K562 (cell line): ENCODE results near the gene VASH2. TPM values are rescaled to one million over a fixed set of nuclear protein-coding genes. Genes with fewer than 3 reads are reported as not detected.
A peak's percentile ranks its signal among the peaks of the same experiment; 100 is the strongest.
"Not testable (repeated sequence)": the region's sequence is repeated elsewhere in the genome, so short reads cannot be mapped to it uniquely, and the experiment has no call there.

ENCODE experiments used
- ATAC-seq: fragments of 200-7000 bp; cut with Tn5 transposase; 3 replicates; pipeline ENCODE4 v1.9.1; 2020; ENCODE audit warnings: moderate library complexity
- BruUV-seq: library from RNA; stranded (reverse); fragments of 400-500 nt; replicated peaks from 2 replicates; lab custom pipeline; 2021; lab: Mats Ljungman, UMichigan
- CTCF ChIA-PET: fragments of 300-600 bp; formaldehyde crosslinking; extraction: SDS; loops from one replicate; lab custom pipeline; 2021; ENCODE audit warnings: low intra/inter-chr PET ratio; lab: Yijun Ruan, JAX
- POLR2A ChIA-PET: fragments of 300-600, 350-650 bp; sonication (Branson Sonifier 250); formaldehyde crosslinking; extraction: SDS; loops from one replicate; lab custom pipeline; 2021; ENCODE audit warnings: antibody characterized with exemption, inconsistent platforms; lab: Yijun Ruan, JAX
- DNase-seq, 4 experiments: peaks; one replicate each; pipeline versions ENCODE4 v3.0.0 to v3.0.0-alpha.2; 2011 to 2018; ENCODE audit warnings: low spot score in 3 of 4, mixed read lengths in 3 of 4; ENCODE audit errors: extremely low read depth in 1 of 4
- FAIRE-seq: peaks from 2 replicates; lab custom pipeline; 2011; peaks lifted over from hg19 to GRCh38; lab: Jason Lieb, UNC
- H2AFZ ChIP-seq: 2 replicates; pipeline ENCODE4 v1.6.0; 2011; ENCODE audit warnings: low read depth, low read length, control low read depth, inconsistent platforms
- H3K27ac ChIP-seq: fragments of 200-600 bp; 3 replicates; pipeline ENCODE4 v1.8.0; 2011; ENCODE audit warnings: low read depth, mild to moderate bottlenecking, control low read depth, inconsistent platforms, low read length, moderate library complexity, mixed read lengths; ENCODE audit errors: extremely low read depth
- H3K27me3 ChIP-seq, 2 experiments: fragments of 300-600 bp in 1 of 2; 2 replicates in 1 of 2; 3 replicates in 1 of 2; pipeline versions ENCODE4 v1.6.0 to v1.8.0; 2011; ENCODE audit warnings: inconsistent platforms in 2 of 2, low read length in 2 of 2, mild to moderate bottlenecking in 1 of 2, mixed read lengths in 1 of 2, moderate library complexity in 1 of 2; ENCODE audit not compliant: control insufficient read depth in 2 of 2, insufficient read depth in 2 of 2
- H3K36me3 ChIP-seq: fragments of 300-600 bp; 3 replicates; pipeline ENCODE4 v1.8.0; 2011; ENCODE audit warnings: mild to moderate bottlenecking, low read length, inconsistent platforms; ENCODE audit not compliant: control insufficient read depth, insufficient read depth
- H3K4me1 ChIP-seq, 2 experiments: fragments of 200-600 bp in 1 of 2; replicated peaks in 1 of 2; 2 replicates in 1 of 2; 3 replicates in 1 of 2; pipeline versions ENCODE4 v1.5.1 to v1.8.0; 2011; ENCODE audit warnings: inconsistent platforms in 2 of 2, low read length in 2 of 2, mild to moderate bottlenecking in 1 of 2, mixed read lengths in 1 of 2, moderate library complexity in 1 of 2; ENCODE audit not compliant: control insufficient read depth in 2 of 2, insufficient read depth in 2 of 2
- H3K4me2 ChIP-seq: 2 replicates; pipeline ENCODE4 v1.6.1; 2011; ENCODE audit warnings: low read length, control low read depth, inconsistent platforms, mixed read lengths; ENCODE audit not compliant: insufficient read depth
- H3K4me3 ChIP-seq: fragments of 200-600 bp; sonication (generic), shearing (Covaris generic); 2 replicates; pipeline ENCODE4 v1.5.1; 2016; ENCODE audit warnings: control low read depth, inconsistent platforms
- H3K79me2 ChIP-seq: fragments of 200-600 bp; 3 replicates; pipeline ENCODE4 v1.8.0; 2011; ENCODE audit warnings: low read length, inconsistent platforms; ENCODE audit not compliant: control insufficient read depth, insufficient read depth
- H3K9ac ChIP-seq, 2 experiments: 2 replicates each; pipeline versions ENCODE4 v1.6.0 to v1.6.1; 2011; ENCODE audit warnings: low read depth in 2 of 2, low read length in 2 of 2, control low read depth in 1 of 2, inconsistent platforms in 1 of 2, mild to moderate bottlenecking in 1 of 2, mixed read lengths in 1 of 2; ENCODE audit not compliant: insufficient read depth in 1 of 2
- H3K9me1 ChIP-seq: one replicate; pipeline ENCODE4 v1.6.0; 2011; ENCODE audit warnings: inconsistent platforms, mild to moderate bottlenecking, low read length, moderate library complexity; ENCODE audit not compliant: control insufficient read depth, insufficient read depth
- H3K9me3 ChIP-seq: replicated peaks from 2 replicates; pipeline ENCODE4 v1.5.1; 2011; ENCODE audit warnings: low read depth, low read length, inconsistent platforms; ENCODE audit not compliant: control insufficient read depth, insufficient read depth
- H4K20me1 ChIP-seq: replicated peaks from 2 replicates; pipeline ENCODE4 v1.6.1; 2011; ENCODE audit warnings: low read length, inconsistent platforms, mixed read lengths; ENCODE audit not compliant: control insufficient read depth, insufficient read depth
- ATF1 ChIP-seq, 2 experiments: fragments of 450-650 bp in 1 of 2; IDR thresholded peaks; 2 replicates each; pipeline ENCODE4 v1.6.1; 2016; ENCODE audit warnings: missing compliant biosample characterization in 1 of 2, missing genetic modification characterization in 1 of 2
- ATF4 ChIP-seq: fragments of 450-650 bp; formaldehyde crosslinking; IDR thresholded peaks from 2 replicates; pipeline ENCODE4 v1.4.0; 2022; ENCODE audit warnings: mild to moderate bottlenecking, moderate library complexity
- KDM2B ChIP-seq: fragments of 250-450 bp; sonication (Bioruptor Pico); IDR thresholded peaks from 2 replicates; pipeline ENCODE4 v1.8.0; 2021; ENCODE audit warnings: mild to moderate bottlenecking, moderate library complexity
- PKNOX1 ChIP-seq: fragments of 450-650 bp; IDR thresholded peaks from 2 replicates; pipeline ENCODE4 v1.6.1; 2016
- PTRF ChIP-seq: fragments of 450-650 bp; IDR thresholded peaks from 2 replicates; pipeline ENCODE4 v1.6.1; 2016; ENCODE audit warnings: mild to moderate bottlenecking, missing genetic modification characterization, missing compliant biosample characterization
- SAP30 ChIP-seq: fragments of 200-600 bp; sonication (generic); IDR thresholded peaks from 2 replicates; pipeline ENCODE4 v1.6.1; 2012; ENCODE audit warnings: borderline replicate concordance, low read depth, mild to moderate bottlenecking, moderate library complexity, low read length, control low read depth, inconsistent platforms; ENCODE audit not compliant: insufficient read depth, poor library complexity, severe bottlenecking
- TRIM24 ChIP-seq, 2 experiments: fragments of 450-650 bp; IDR thresholded peaks; 2 replicates each; pipeline ENCODE4 v1.6.1; 2016
- WGBS: fragments of 100-300 bp; shearing (Covaris generic); methylation state at CpG from one replicate; pipeline ENCODE4 v1.1.6; 2016; ENCODE audit warnings: low coverage, mixed read lengths; ENCODE audit not compliant: insufficient coverage; ENCODE audit errors: missing lambda C conversion rate; 5-methylcytosine and 5-hydroxymethylcytosine counted together
- in situ Hi-C: fragments of 300-500 bp; cut with MboI; formaldehyde crosslinking; loops from 4 replicates; pipeline ENCODE4 v1.15.0; 2018; ENCODE audit warnings: inconsistent platforms, mixed read lengths
- intact Hi-C: fragments of 100-400 bp; cut with micrococcal nuclease; formaldehyde crosslinking; loops from 2 replicates; pipeline ENCODE4 v1.14.2; 2022
- polyA plus RNA-seq, 8 experiments: library from polyadenylated mRNA; depleted of rRNA in 4 of 8; stranded (reverse) in 5 of 8; unstranded in 3 of 8; fragments of >200 nt; fragmentation: Nextera tagmentation in 2 of 8; fragmentation: Illumina TruSeq in 1 of 8; extraction: Ambion mirVana in 2 of 8; extraction: Trizol in 1 of 8; gene quantifications; 2 replicates each; pipeline versions ENCODE4 v1.2.1 to v1.2.3, GENCODE V29; 2011 to 2014; ENCODE audit warnings: inconsistent platforms in 1 of 8, missing spikeins in 1 of 8
- total RNA-seq, 7 experiments: library from RNA; depleted of rRNA in 6 of 7; stranded (reverse); fragments of >200 nt in 6 of 7; fragmentation: Illumina TruSeq in 2 of 7; extraction: Trizol in 2 of 7; gene quantifications; 2 replicates each; pipeline versions ENCODE4 v1.2.1 to v1.2.3, GENCODE V29; 2011 to 2021; ENCODE audit warnings: low replicate concordance in 1 of 7

VASH2 gene
- total and polyA plus RNA-seq, 9 of the 15 experiments (the other 6 are each of a cell fraction or from before 2014, with no cell fraction given): 0.04 to 0.40 (median 0.10) TPM; not detected in 1

GRCh38 chr1:213027024-213027423 is 76.7 kb downstream of the VASH2 start:
- POLR2A ChIA-PET, H3K4me2 ChIP-seq, H3K4me1 ChIP-seq, H3K79me2 ChIP-seq, H3K36me3 ChIP-seq, H3K27ac ChIP-seq, H3K9me1 ChIP-seq, H3K4me3 ChIP-seq, H2AFZ ChIP-seq, intact Hi-C loops, H3K9me3 ChIP-seq, H3K27me3 ChIP-seq, H4K20me1 ChIP-seq, FAIRE-seq, in situ Hi-C loops, ATAC-seq, BruUV-seq, CTCF ChIA-PET, DNase-seq, H3K9ac ChIP-seq: not testable (repeated sequence)
- 23% methylated on average over 3 of the region's 3 CpGs for WGBS
- TF ChIP-seq TRIM24 (IDR thresholded peaks at IDR 0.05): peak; percentile 70 to 75

- Histone ChIP-seq H3K9ac (no peak overlapping the region), H3K4me2 (no peak overlapping the region), H3K9me1 (no peaks in the 10 kb centered on the region), H3K79me2 (no peaks in the 10 kb centered on the region), H3K27ac (no peak overlapping the region), H3K36me3 (no peaks in the 10 kb centered on the region), H4K20me1 (no peaks in the 10 kb centered on the region), H3K4me1 (no peaks in the 10 kb centered on the region; a peak in 2 of 5 replicates), H3K27me3 (no peaks in the 10 kb centered on the region), H3K9me3 (0 out of 2 replicates have a peak, but pooled peaks cover 1% of the 10 kb centered on the region), H3K4me3 (no peak overlapping the region), H2AFZ (peak overlapping the region; percentile 73)
- no TSS peak for BruUV-seq
- ATAC-seq (peak; percentile 58), FAIRE-seq (no peak), DNase-seq (no peak)
- intact Hi-C loops: no loop called here
- POLR2A ChIA-PET: interaction anchor here (0.5 to 3.8 kb wide), 5 partner anchors 13 to 646 kb away, joined by 3 to 20 read pairs (median 4); partner anchors contain the start of gene RPS6KC1
- in situ Hi-C loops: no loop called here
- CTCF ChIA-PET: no interaction called here
- TF ChIP-seq PTRF (tag) (no peak), ATF1 (CRISPR knock-in tag; IDR thresholded peaks at IDR 0.05) (no peak), ATF1 (tag; IDR thresholded peaks at IDR 0.05) (no peak), ATF4 (CRISPR knock-in tag) (no peak), PKNOX1 (no peak), SAP30 (no peak), KDM2B (no peak)
These were observed 82.3 kb downstream of the VASH2 start for GRCh38 chr1:213032651-213033050.
